Esophagus muscularis mucosa (tissue), 3 donors: Measurements from ENCODE around the gene MAP6.

Source experiments
- CTCF ChIP-seq, 3 experiments: fragments of 200-600 bp in 2 of 3; fragments of 450-650 bp in 1 of 3; sonication (generic) in 2 of 3; IDR thresholded peaks; one replicate each; pipeline ENCODE4 v1.5.1; 2017 to 2019; ENCODE audit warnings: antibody characterized with exemption in 3 of 3, mild to moderate bottlenecking in 2 of 3, moderate library complexity in 1 of 3
- POLR2A ChIP-seq: fragments of 450-650 bp; IDR thresholded peaks from one replicate; pipeline ENCODE4 v1.6.1; 2017; ENCODE audit warnings: antibody characterized with exemption, moderate library complexity, mild to moderate bottlenecking, low read depth
- POLR2AphosphoS5 ChIP-seq, 2 donors: sonication (generic); formaldehyde crosslinking; IDR thresholded peaks; one replicate each; pipeline ENCODE4 v1.6.1; 2017; ENCODE audit warnings: antibody characterized with exemption in 2 of 2

GRCh38 chr11:75667255-75667830 lies 1.5 kb downstream of the MAP6 start:
- no peak for TF ChIP-seq CTCF (IDR thresholded peaks at IDR 0.05)
- no peak for TF ChIP-seq POLR2A
- no peak for TF ChIP-seq POLR2AphosphoS5 (IDR thresholded peaks at IDR 0.05)
